ENCODE results near the gene REN. TPM values are rescaled to one million over a fixed set of nuclear protein-coding genes. Genes with fewer than 3 reads are reported as not detected.

REN gene
- total and polyA plus RNA-seq, 2 of the 8 experiments (the other 6 are each of a cell fraction or from before 2014, with no cell fraction given), result 0.05 TPM; not detected in 1

DNA sequence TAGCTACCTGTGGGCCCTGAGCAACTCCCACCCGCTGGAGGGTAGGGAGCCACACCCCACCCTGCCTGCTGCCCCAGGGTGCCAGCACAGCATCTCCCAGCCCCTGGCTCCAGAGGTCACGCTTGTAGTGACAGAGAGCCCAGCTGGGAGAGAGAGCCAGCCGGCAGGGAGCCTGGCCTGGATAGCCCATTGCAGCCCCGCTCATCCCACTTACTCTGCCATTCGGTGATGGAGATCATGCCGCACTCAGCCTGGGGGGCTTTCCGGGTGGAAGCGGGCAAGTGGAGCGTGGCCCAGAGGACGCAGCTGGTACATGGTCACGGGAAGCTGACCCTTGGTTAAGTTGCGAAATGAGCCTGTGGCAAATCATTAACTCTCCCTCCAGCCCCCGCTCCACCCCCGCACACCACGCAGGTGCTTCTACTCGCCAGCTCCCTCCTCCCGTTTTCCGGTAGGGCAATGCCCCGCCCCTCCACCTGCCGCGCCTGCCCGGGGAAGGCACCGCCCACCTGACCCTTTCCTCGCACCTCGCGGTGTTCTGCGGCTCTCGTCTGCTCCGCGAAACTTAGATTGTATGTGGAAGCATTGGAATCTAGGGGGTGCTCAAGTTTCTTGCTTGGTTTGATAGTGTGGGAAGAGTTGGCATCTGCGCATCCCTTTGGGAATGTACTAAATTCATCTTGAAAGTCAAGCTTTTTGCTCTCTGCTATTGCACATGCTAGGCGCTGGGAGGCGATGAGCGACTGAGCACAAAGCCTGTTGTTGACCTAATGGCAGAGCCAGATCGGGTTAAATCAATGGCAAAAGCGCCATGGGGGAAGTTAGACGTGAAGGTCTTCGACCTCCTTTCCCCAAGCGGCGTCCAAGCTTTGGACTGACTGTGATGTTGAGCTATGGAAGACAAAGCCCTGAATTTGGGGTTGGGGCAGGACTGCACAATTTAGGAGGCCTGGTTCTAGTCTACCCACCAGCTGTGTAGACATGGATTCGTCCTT is 47.8 kb upstream of the REN start, which contains the start of gene GOLT1A (continued):
- TF ChIP-seq, protein P1, sequence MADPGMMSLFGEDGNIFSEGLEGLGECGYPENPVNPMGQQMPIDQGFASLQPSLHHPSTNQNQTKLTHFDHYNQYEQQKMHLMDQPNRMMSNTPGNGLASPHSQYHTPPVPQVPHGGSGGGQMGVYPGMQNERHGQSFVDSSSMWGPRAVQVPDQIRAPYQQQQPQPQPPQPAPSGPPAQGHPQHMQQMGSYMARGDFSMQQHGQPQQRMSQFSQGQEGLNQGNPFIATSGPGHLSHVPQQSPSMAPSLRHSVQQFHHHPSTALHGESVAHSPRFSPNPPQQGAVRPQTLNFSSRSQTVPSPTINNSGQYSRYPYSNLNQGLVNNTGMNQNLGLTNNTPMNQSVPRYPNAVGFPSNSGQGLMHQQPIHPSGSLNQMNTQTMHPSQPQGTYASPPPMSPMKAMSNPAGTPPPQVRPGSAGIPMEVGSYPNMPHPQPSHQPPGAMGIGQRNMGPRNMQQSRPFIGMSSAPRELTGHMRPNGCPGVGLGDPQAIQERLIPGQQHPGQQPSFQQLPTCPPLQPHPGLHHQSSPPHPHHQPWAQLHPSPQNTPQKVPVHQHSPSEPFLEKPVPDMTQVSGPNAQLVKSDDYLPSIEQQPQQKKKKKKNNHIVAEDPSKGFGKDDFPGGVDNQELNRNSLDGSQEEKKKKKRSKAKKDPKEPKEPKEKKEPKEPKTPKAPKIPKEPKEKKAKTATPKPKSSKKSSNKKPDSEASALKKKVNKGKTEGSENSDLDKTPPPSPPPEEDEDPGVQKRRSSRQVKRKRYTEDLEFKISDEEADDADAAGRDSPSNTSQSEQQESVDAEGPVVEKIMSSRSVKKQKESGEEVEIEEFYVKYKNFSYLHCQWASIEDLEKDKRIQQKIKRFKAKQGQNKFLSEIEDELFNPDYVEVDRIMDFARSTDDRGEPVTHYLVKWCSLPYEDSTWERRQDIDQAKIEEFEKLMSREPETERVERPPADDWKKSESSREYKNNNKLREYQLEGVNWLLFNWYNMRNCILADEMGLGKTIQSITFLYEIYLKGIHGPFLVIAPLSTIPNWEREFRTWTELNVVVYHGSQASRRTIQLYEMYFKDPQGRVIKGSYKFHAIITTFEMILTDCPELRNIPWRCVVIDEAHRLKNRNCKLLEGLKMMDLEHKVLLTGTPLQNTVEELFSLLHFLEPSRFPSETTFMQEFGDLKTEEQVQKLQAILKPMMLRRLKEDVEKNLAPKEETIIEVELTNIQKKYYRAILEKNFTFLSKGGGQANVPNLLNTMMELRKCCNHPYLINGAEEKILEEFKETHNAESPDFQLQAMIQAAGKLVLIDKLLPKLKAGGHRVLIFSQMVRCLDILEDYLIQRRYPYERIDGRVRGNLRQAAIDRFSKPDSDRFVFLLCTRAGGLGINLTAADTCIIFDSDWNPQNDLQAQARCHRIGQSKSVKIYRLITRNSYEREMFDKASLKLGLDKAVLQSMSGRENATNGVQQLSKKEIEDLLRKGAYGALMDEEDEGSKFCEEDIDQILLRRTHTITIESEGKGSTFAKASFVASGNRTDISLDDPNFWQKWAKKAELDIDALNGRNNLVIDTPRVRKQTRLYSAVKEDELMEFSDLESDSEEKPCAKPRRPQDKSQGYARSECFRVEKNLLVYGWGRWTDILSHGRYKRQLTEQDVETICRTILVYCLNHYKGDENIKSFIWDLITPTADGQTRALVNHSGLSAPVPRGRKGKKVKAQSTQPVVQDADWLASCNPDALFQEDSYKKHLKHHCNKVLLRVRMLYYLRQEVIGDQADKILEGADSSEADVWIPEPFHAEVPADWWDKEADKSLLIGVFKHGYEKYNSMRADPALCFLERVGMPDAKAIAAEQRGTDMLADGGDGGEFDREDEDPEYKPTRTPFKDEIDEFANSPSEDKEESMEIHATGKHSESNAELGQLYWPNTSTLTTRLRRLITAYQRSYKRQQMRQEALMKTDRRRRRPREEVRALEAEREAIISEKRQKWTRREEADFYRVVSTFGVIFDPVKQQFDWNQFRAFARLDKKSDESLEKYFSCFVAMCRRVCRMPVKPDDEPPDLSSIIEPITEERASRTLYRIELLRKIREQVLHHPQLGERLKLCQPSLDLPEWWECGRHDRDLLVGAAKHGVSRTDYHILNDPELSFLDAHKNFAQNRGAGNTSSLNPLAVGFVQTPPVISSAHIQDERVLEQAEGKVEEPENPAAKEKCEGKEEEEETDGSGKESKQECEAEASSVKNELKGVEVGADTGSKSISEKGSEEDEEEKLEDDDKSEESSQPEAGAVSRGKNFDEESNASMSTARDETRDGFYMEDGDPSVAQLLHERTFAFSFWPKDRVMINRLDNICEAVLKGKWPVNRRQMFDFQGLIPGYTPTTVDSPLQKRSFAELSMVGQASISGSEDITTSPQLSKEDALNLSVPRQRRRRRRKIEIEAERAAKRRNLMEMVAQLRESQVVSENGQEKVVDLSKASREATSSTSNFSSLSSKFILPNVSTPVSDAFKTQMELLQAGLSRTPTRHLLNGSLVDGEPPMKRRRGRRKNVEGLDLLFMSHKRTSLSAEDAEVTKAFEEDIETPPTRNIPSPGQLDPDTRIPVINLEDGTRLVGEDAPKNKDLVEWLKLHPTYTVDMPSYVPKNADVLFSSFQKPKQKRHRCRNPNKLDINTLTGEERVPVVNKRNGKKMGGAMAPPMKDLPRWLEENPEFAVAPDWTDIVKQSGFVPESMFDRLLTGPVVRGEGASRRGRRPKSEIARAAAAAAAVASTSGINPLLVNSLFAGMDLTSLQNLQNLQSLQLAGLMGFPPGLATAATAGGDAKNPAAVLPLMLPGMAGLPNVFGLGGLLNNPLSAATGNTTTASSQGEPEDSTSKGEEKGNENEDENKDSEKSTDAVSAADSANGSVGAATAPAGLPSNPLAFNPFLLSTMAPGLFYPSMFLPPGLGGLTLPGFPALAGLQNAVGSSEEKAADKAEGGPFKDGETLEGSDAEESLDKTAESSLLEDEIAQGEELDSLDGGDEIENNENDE (IDR thresholded peaks at IDR 0.05; ENCODE audit: insufficient replicate concordance, low read length), result no peak
- TF ChIP-seq, protein P2, sequence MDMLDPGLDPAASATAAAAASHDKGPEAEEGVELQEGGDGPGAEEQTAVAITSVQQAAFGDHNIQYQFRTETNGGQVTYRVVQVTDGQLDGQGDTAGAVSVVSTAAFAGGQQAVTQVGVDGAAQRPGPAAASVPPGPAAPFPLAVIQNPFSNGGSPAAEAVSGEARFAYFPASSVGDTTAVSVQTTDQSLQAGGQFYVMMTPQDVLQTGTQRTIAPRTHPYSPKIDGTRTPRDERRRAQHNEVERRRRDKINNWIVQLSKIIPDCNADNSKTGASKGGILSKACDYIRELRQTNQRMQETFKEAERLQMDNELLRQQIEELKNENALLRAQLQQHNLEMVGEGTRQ (IDR thresholded peaks at IDR 0.05; ENCODE audit: low read length), result no peak
- TF ChIP-seq JUND (IDR thresholded peaks at IDR 0.05; ENCODE audit: low read length) (peak; percentile 32), NRF1 (IDR thresholded peaks at IDR 0.05; ENCODE audit: low read depth, low read length) (peak; percentile 17; the same call in 1 of the 2 replicates)
